Effector memory CD8-positive, alpha-beta T cell (primary cell): ENCODE measurements around the gene KCNJ4.

Experiments
- ATAC-seq: fragments of 150-1000 bp; cut with Tn5 transposase; replicated peaks from 2 replicates; pipeline ENCODE4 v1.10.0; 2021; ENCODE audit warnings: mild to moderate bottlenecking, moderate library complexity
- DNase-seq, 3 experiments: peaks; one replicate each; pipeline ENCODE4 v3.0.0; 2021
- H3K27ac Mint-ChIP-seq, 2 donors: one replicate each; pipeline ENCODE4 v1.8.0; 2022; ENCODE audit warnings: mild to moderate bottlenecking in 2 of 2, mixed read lengths in 2 of 2, moderate library complexity in 2 of 2
- H3K27me3 Mint-ChIP-seq, 2 donors: one replicate each; pipeline ENCODE4 v1.8.0; 2022; ENCODE audit warnings: mixed read lengths in 2 of 2
- H3K36me3 Mint-ChIP-seq: one replicate; pipeline ENCODE4 v1.8.0; 2022; ENCODE audit warnings: mild to moderate bottlenecking, moderate library complexity, mixed read lengths; ENCODE audit not compliant: insufficient read depth
- H3K4me1 Mint-ChIP-seq, 2 donors: one replicate each; pipeline ENCODE4 v1.8.0; 2022; ENCODE audit warnings: low read depth in 2 of 2, mixed read lengths in 2 of 2
- H3K4me3 Mint-ChIP-seq, 2 donors: one replicate each; pipeline ENCODE4 v1.8.0; 2022; ENCODE audit warnings: mild to moderate bottlenecking in 2 of 2, mixed read lengths in 2 of 2, moderate library complexity in 2 of 2
- H3K9me3 Mint-ChIP-seq, 2 donors: one replicate each; pipeline ENCODE4 v1.8.0; 2022; ENCODE audit warnings: mixed read lengths in 2 of 2

Gene KCNJ4

DNA sequence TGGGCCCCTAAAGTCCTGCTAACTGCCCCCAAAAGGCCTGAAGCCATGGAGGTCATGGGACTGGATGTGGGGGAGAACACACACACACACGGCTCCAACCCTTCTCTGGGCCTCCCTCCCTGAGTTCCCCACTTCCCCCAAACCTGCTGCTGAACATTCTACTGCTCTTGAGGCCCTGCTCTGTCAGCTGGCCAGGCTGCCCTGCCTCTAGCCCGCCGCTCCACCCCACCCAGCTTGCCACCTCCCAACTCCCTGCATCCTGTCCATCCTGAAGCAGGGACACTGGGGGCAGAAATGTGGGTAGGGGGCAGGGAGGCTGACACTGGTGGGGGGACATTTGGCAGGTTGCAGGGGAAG lies 1.0 kb downstream of the KCNJ4 start:
- no peak overlapping the region for H3K27ac Mint-ChIP-seq
- ATAC-seq (no peak), DNase-seq (no peak)
- peaks cover 4% of the 10 kb centered on the region for H3K36me3 Mint-ChIP-seq
- no peaks in the 10 kb centered on the region for H3K9me3 Mint-ChIP-seq
- peaks cover 67 to 89% of the 10 kb centered on the region in 2 donors for H3K27me3 Mint-ChIP-seq
- H3K4me1 Mint-ChIP-seq = peaks cover 5 to 10% of the 10 kb centered on the region in 2 donors
- H3K4me3 Mint-ChIP-seq = peak overlapping the region; percentile 76 to 77

DNA sequence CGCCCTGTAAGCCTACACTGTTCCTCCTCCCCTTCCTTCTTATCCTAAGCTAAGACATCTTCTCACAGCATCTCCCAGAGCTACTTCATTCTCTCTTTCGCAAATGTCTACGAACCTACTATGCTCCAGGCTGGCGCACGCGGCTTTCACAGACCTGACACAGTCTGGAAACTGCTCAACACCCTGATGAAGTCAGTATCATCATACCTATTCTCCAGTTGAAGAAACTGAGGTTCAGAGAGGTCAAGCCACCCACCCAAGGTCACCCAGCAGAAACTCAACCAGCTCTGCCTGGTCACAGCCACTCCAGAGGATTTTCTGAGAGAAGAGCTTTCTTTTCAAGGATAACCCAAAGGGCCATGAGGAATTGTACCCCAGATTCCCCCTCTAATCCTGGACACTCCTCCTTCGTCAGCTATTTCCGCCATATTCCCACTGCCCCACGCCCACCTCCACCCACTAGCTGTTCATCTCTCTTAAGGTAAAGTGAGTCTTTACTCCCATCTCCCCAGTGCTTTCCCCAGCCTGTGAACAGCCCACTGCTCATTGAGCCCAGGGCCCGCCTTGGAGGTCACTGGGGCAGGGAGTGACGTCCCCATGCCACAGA lies 1.8 kb downstream of the KCNJ4 start:
- no peak for DNase-seq
- no peak overlapping the region for H3K4me3 Mint-ChIP-seq
- no peak for ATAC-seq
- H3K27ac Mint-ChIP-seq = no peak overlapping the region
- H3K9me3 Mint-ChIP-seq = no peaks in the 10 kb centered on the region
- peaks cover 61 to 86% of the 10 kb centered on the region in 2 donors for H3K27me3 Mint-ChIP-seq
- peaks cover 5 to 9% of the 10 kb centered on the region in 2 donors for H3K4me1 Mint-ChIP-seq
- H3K36me3 Mint-ChIP-seq = peaks cover 4% of the 10 kb centered on the region

DNA sequence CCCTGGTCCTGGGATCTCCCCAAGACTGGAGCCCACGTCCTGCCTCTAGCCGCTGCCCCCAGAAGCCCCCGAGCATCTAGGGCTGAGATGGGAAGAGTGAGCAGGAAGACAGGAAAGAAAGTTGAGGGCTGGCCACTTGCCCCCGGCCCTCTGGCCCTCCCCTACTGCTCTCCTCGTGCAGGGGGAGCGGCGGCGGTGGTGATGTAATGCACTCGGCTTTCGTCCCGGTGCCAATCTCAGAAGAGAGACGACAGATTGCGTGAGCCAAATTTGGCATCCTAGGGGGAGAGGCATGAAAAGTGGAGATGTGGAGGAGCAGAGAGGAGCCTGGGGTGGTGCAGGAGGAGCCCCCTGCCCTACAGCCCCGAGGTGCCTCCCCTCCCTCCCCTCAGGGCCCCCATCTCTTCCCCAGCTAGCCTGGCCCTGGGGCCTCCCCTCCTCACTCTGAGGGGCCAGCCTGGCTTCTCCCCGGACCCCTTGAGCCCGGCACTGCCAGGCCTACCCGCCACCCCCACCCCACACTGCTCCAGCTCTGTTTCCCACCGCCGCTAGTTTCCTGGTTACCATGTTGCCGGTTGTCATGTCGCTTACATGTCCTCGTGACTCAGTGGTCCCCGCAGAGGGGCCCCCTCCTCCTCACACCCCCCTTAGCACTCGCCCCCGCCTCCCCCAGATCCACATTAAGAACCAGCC lies 2.5 kb downstream of the KCNJ4 start:
- Mint-ChIP-seq H3K27ac (no peak overlapping the region), H3K27me3 (peaks cover 55 to 83% of the 10 kb centered on the region in 2 donors), H3K36me3 (peaks cover 4% of the 10 kb centered on the region), H3K4me3 (no peak overlapping the region), H3K4me1 (peaks cover 5 to 9% of the 10 kb centered on the region in 2 donors), H3K9me3 (no peaks in the 10 kb centered on the region)
- DNase-seq = no peak
- ATAC-seq = no peak

DNA sequence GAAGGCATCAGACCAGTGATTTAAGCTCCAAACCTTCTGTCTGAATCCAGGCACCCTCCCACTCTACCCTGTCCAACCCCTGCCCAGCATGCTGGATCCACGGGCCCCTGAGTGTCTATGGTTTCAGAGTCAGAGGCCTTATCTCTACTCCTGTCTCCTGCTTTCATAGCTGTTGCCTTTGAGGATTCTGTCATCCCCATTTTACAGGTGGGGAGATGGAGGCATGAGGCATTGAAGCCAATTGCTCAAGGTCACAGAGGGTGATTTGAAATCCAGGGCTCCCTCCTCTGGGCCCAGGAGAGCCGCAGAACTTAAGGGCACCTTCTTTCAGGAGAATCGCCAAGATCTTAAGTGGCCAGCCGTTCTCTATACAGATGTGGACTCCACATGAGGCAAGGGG lies 3.1 kb downstream of the KCNJ4 start:
- Mint-ChIP-seq H3K27me3 (peaks cover 48 to 83% of the 10 kb centered on the region in 2 donors), H3K4me3 (no peak overlapping the region), H3K4me1 (peaks cover 5 to 9% of the 10 kb centered on the region in 2 donors), H3K27ac (no peak overlapping the region), H3K9me3 (no peaks in the 10 kb centered on the region), H3K36me3 (peaks cover 4% of the 10 kb centered on the region)
- ATAC-seq (no peak), DNase-seq (no peak)

DNA sequence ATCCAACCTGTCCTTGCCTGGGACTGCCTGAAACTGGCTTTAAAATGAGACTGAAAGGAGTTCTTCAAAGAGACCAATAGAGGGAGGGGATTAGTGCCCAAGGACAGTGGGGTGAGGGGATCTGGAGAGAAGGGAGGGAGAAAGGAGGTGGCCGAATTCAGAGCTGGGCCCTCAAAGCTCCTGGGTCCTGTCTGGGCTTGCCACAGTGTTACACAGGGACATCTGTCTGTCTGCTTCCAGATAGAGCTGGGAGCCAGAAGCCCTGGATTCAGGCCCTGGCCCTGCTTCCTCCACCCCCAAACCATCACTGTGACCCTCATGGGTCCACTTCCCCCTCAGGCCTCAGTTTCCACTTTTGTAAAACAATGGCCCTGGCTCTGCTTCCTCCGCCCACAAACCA lies 3.6 kb downstream of the KCNJ4 start:
- ATAC-seq = no peak

DNA sequence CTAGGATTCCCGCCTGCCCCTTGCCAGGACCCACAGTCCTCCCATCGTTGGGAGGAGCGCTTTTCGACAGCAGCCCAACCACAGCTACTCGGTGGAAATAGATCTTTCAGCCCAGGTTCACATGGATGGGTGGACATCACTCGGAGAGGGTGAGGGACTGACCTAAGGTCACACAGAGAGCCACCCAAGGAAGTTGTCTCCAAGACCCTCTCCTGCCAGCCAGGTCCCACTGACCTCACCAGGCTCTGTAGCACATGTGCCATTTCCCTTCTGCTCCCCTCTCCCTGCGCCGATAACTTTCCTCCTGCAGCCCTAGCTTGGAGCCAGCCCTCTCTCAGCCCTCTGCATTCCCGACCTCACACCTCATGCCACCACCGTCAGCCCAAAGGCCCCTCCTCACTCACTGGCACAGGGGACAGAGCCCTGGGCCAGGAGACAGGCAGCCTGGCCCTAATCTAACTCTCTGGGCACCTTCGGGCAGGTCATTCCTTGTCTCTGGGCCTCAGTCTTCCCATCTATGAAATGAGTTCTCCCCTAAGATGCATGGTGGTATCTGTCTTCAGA lies 4.7 kb downstream of the KCNJ4 start:
- Mint-ChIP-seq H3K9me3 (no peaks in the 10 kb centered on the region), H3K4me3 (no peak overlapping the region), H3K36me3 (no peaks in the 10 kb centered on the region), H3K27ac (no peak overlapping the region), H3K4me1 (peaks cover 0 to 5% of the 10 kb centered on the region in 2 donors), H3K27me3 (peaks cover 50 to 88% of the 10 kb centered on the region in 2 donors)
- DNase-seq (no peak), ATAC-seq (no peak)

More for the DNA sequence above, 3.6 kb downstream of the KCNJ4 start:
- Mint-ChIP-seq H3K9me3 (no peaks in the 10 kb centered on the region), H3K27me3 (peaks cover 47 to 82% of the 10 kb centered on the region in 2 donors), H3K4me3 (no peak overlapping the region), H3K27ac (no peak overlapping the region), H3K36me3 (peaks cover 4% of the 10 kb centered on the region), H3K4me1 (peaks cover 3 to 6% of the 10 kb centered on the region in 2 donors)
- DNase-seq = no peak

DNA sequence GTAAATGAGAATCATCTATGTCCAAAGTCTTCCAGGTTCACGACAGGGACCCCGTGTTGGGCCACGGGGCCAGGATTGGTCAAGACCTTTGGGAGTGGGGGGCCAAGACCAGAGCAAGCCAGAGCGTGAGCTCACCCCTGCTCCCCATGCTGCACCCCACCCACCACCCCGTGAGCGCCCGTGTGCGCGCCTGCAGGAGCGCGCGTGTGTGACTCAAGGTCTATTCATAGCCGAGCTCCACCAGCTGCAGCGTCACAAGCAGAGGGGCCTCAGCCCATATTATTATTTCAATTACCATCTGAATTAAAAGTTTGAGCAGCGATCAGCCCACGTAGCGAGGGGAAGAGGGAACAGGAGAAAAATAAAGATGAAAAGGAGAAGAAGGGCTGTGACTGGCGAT lies 5.2 kb downstream of the KCNJ4 start:
- H3K9me3 Mint-ChIP-seq = no peaks in the 10 kb centered on the region
- no peak for ATAC-seq
- H3K27ac Mint-ChIP-seq = no peak overlapping the region
- H3K4me3 Mint-ChIP-seq = no peak overlapping the region
- peaks cover 0 to 5% of the 10 kb centered on the region in 2 donors for H3K4me1 Mint-ChIP-seq
- DNase-seq = no peak
- H3K27me3 Mint-ChIP-seq = peaks cover 55 to 93% of the 10 kb centered on the region in 2 donors
- no peaks in the 10 kb centered on the region for H3K36me3 Mint-ChIP-seq

DNA sequence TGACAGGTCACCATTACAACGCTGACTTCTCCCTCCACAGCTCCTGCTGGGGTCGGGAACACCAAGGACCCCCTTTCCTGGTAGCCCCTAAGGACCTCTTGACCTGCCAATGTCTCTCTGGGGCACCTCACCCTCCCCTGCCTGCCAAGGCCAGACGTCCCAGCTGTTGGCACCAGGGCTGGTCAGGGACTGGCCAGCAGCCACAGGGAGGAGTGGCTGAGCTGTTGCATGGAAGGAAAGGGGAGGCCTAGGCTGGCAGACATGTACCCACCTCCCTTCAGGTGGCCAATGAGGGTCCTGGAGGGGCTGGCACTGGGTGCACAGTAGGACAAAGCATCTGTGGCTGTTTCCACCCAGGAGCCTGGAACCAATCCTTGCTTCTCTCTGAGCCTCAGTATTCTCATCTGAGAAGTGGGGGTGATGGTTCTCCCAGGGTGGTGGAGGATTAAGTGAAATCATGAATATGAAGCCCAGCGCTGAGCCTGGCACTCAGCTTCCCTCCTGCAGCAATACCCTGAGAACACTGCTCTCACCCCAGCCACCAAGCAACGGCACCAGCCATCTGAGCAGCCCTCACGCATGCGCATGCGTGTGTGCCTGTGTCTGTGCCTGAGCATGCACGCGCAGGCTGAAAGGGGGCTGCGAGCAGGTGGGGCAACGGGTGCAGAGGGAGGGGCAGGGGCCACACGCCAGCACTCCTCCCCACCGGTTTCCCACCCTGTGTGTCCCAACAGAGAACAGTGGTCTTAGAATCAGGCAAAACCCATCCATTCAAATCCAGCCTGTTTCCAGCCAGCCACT lies 5.9 kb downstream of the KCNJ4 start:
- ATAC-seq (no peak), DNase-seq (no peak)
- no peaks in the 10 kb centered on the region for H3K9me3 Mint-ChIP-seq
- peaks cover 0 to 1% of the 10 kb centered on the region in 2 donors for H3K4me1 Mint-ChIP-seq
- no peak overlapping the region for H3K27ac Mint-ChIP-seq
- no peak overlapping the region for H3K4me3 Mint-ChIP-seq
- peaks cover 57 to 93% of the 10 kb centered on the region in 2 donors for H3K27me3 Mint-ChIP-seq
- no peaks in the 10 kb centered on the region for H3K36me3 Mint-ChIP-seq

DNA sequence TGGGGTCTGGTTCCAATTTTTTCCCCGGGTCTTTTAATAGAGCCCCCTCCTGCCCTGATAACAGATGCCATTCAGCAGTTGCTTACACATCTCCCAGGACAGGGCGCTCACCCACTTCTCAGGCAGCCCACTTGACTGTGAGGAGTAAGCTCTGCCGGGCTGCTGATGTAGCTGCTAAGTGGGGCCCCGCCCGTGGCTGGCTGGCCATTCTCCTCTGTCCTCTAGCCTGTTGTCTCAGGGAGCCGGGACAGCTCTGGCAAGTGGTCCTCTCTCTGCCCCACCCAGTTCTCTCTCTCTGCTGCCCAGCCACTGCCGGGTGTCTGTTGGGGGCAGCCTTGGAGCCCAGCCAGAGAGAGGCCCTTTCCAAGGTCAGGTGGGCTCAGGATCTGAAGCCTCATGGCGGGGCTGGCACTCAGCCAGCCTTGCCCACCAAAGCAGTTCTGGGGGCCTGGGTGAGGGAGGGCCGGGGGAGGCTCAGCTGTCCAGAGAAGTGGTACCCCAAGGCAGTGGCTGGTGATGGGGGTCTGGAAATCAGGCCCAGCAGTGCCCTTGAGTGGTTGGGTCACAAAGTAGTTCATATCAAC lies 8.9 kb downstream of the KCNJ4 start:
- ATAC-seq (no peak), DNase-seq (no peak)
- Mint-ChIP-seq H3K27me3 (peaks cover 56 to 89% of the 10 kb centered on the region in 2 donors), H3K36me3 (no peaks in the 10 kb centered on the region), H3K9me3 (no peaks in the 10 kb centered on the region), H3K4me1 (peaks cover 0 to 3% of the 10 kb centered on the region in 2 donors), H3K27ac (no peak overlapping the region), H3K4me3 (no peak overlapping the region)

DNA sequence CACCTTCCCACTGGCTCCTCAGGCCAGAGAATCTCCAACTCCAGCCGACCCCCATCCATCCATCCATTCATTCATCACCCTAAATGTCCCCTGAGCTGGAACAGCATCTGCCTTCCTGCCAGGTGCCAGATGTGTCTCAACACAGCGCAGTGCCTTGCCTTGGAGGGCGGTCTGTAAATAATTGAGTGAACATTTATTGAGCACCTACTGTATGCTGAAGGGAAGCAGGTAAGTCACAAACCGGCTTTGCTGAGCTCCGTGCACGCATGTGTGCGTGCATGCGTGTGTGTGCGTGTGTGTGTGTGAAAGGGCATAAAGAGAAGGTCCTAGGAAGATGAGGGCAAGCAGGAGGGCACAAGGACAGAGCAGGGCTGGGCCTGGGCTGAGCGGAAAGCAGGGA lies 10.2 kb downstream of the KCNJ4 start:
- no peaks in the 10 kb centered on the region for H3K36me3 Mint-ChIP-seq
- H3K4me1 Mint-ChIP-seq = peaks cover 0 to 3% of the 10 kb centered on the region in 2 donors
- no peak overlapping the region for H3K27ac Mint-ChIP-seq
- DNase-seq (no peak), ATAC-seq (no peak)
- H3K4me3 Mint-ChIP-seq = no peak overlapping the region
- H3K9me3 Mint-ChIP-seq = no peaks in the 10 kb centered on the region
- peaks cover 51 to 87% of the 10 kb centered on the region in 2 donors for H3K27me3 Mint-ChIP-seq

DNA sequence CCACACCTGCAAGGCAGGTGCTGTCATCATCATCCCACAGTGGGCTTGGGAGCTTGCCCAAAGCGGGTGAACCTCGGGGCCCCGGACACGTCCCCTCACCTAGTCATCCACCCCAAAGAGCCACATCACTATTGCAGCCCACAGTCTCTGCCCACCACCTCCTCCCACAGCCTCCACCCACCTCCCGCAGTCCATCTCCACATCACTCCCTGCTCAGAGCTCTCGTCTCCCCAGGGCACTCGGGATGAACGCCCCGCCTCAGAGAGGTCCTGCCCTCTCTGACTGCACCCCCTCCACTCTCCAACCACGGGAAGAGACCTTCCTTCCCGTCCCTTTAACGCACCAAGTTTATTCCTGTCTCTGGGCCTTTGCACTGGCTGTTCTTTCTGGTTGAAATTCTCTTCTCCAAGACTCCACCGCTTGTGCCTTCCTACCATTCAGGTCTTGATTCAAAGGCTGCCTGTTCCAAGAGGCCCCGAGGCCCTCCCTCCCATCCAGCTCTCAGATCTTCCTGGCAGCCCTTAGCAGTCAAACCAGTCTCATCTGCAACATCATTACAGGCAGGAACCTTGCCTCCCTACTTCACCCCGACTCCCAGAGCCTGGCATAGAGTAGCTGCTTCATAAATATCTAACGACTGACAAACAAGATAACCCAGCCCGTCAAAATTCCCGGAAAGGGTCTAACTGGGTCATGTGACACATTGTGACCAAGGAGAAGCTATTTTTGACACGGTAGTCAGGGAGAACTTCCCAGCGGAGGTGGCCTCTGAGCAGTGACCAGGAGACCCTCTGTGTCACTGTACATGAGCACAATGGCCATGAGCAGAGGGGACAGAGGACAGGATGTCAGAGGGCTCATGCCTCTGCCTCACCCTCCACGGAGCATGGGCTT lies 11.1 kb downstream of the KCNJ4 start:
- Mint-ChIP-seq H3K9me3 (no peaks in the 10 kb centered on the region), H3K4me3 (no peak overlapping the region), H3K4me1 (peaks cover 0 to 3% of the 10 kb centered on the region in 2 donors), H3K27me3 (peaks cover 42 to 80% of the 10 kb centered on the region in 2 donors), H3K36me3 (no peaks in the 10 kb centered on the region), H3K27ac (peak overlapping the region in 1 of 2 donors; percentile 46)
- ATAC-seq (no peak), DNase-seq (no peak)

DNA sequence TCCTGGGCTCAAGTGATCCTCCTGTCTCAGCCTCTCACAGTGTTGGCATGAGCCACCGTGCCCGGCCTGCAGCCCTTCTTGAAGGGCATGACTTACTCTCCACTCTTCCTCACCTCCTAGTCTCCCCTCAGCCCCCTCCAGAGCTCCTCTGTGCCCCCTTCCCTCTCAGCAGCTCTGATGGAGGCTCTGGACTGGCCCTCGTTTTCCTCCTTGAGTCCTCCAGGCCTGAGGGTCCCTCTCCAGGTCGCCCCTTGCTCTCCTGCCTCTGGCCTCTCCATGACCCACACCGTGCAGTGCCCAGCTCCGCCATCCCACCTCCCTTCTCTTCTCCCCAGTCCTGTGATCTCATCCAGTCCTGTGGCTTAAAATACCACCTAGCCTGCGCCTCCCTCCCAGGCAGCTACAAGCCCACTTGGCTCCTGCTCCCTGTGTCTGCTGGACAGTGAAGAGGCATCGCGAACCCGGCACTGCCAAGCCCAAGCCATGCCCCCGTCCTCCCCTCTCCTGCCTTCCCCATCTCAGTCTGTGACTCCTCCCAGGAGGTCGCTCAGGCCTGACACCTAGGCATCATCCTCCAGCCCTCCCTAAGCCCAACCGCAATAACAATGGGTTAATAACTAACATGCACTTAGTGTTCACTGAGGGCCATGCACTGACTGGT lies 11.9 kb downstream of the KCNJ4 start:
- Mint-ChIP-seq H3K36me3 (no peaks in the 10 kb centered on the region), H3K27ac (no peak overlapping the region), H3K27me3 (peaks cover 40 to 84% of the 10 kb centered on the region in 2 donors), H3K4me1 (peaks cover 0 to 3% of the 10 kb centered on the region in 2 donors), H3K4me3 (no peak overlapping the region), H3K9me3 (no peaks in the 10 kb centered on the region)
- ATAC-seq = no peak
- no peak for DNase-seq
